Measurements from ENCODE around the gene FDX2. TPM values are rescaled to one million over a fixed set of nuclear protein-coding genes. Genes with fewer than 3 reads are reported as not detected.

Gene FDX2
- total RNA-seq, 1 donor = 15.1 TPM

DNA sequence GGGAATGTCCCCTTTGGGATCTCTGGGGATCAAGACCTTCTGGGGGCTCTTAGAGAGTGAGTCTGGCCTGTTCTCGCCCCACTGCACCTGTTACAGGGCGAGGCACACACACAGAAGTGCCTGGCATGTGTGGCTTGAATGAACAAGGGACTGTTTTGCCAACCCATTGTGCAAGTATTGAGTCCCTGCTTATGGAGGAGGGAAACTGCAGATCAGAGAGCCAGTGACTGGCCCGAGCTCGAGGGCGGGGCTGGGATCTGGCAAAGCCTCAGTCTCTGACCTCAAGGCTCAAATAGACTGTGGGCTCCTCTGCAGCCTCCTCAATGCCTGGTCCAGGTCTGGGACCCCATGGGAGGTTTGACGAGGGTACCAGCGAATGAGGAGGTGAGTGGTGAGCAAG, 12.0 kb upstream of the FDX2 start:
- H3K4me3 ChIP-seq (ENCODE audit: low read depth, low read length) = no peak overlapping the region
- DNase-seq (ENCODE audit: low read depth) = no peak
- TF ChIP-seq, protein P1, sequence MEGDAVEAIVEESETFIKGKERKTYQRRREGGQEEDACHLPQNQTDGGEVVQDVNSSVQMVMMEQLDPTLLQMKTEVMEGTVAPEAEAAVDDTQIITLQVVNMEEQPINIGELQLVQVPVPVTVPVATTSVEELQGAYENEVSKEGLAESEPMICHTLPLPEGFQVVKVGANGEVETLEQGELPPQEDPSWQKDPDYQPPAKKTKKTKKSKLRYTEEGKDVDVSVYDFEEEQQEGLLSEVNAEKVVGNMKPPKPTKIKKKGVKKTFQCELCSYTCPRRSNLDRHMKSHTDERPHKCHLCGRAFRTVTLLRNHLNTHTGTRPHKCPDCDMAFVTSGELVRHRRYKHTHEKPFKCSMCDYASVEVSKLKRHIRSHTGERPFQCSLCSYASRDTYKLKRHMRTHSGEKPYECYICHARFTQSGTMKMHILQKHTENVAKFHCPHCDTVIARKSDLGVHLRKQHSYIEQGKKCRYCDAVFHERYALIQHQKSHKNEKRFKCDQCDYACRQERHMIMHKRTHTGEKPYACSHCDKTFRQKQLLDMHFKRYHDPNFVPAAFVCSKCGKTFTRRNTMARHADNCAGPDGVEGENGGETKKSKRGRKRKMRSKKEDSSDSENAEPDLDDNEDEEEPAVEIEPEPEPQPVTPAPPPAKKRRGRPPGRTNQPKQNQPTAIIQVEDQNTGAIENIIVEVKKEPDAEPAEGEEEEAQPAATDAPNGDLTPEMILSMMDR (IDR thresholded peaks at IDR 0.05; ENCODE audit: insufficient read depth, low read length) = no peak

DNA sequence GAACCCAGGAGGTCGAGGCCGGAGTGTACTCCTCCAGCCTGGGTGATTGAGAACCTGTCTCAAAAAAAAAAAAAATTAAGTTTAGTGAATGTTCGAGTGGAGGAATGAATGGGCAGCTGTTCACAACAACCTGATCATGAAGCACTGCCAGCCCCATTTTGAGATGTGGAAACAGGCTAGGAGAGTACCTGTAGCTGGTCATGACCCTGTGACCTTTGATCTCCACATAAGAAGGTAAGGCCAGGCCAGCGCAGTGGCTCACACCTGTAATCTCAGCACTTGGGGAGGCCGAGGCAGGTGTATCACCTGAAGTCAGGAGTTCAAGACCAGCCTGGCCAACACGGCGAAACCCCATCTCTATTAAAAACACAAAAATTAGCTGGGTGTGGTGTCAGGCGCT, 9.9 kb upstream of the FDX2 start:
- H3K4me3 ChIP-seq (ENCODE audit: low read depth, low read length) = no peak overlapping the region

DNA sequence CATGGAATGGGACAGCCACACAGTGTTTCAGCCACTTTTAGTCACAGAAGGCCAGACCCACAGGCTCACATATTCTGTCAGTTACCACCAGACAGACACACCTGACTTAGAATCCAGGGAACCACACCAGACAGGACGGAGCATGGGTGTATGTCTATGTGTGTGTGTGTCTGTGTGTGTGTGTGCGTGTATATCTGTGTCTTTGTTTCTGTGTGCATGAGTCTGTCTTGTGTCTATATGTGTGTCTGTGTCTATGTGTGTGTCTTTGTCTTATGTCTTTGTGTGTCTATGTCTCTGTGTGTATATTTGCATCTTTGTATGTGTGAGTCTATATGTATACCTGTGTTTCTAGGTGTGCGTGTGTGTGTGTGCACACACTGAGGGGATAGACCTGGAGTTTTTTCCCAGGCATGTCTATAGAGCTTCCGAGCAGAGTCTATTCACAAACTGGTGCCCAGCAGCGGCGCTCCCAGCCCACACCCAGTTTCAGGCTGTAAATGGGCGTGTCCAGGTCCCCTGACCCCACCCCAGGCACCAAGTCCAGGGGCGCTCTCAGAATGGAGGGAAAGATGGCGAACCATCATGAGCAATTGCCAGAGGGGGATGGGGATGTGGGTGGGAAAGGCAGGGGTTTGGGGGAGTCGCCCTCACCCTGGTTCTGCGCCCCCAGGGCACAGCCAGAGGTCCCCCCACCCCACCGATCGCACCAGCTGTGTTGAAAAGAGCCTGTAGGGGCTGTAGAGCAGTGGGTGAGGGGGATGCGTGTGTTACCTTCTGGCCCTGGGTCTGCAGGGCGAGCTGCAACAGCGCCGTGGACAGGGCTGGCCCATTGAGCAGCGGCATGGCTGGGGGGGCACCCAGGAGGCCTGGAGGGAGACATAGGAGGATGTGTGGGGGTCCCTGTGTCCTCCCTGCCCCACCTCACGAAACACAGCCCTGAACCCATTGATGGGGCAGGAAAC, 6.3 kb upstream of the FDX2 start:
- no peak overlapping the region for H3K4me3 ChIP-seq (ENCODE audit: low read depth, low read length)
- DNase-seq (ENCODE audit: low read depth) = no peak
- TF ChIP-seq, protein P1 (IDR thresholded peaks at IDR 0.05; ENCODE audit: insufficient read depth, low read length) = no peak

More for the DNA sequence above, 9.9 kb upstream of the FDX2 start:
- TF ChIP-seq, protein P1 (IDR thresholded peaks at IDR 0.05; ENCODE audit: insufficient read depth, low read length) = no peak
- DNase-seq (ENCODE audit: low read depth) = no peak

DNA sequence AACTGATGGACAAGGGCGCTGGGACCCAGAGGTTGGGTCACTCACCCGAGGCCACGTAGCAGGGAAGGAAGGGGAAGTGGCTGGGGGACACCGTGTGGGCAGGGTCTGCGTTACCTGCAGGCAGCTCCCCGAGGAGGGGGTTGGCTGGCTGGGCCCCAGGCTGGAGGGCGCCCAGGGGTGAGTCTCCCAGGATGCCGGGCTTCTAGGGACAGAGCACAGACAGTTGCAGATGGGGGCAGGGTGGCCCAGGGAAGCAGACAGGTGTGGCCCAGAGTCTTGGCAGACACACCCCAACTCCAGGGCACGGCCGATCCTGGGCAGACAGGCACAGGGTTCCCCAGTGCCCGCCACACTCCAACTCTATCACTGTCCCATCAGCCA, 5.6 kb upstream of the FDX2 start:
- no peak overlapping the region for H3K4me3 ChIP-seq (ENCODE audit: low read depth, low read length)
- no peak for DNase-seq (ENCODE audit: low read depth)
- TF ChIP-seq, protein P1 (IDR thresholded peaks at IDR 0.05; ENCODE audit: insufficient read depth, low read length) = no peak

DNA sequence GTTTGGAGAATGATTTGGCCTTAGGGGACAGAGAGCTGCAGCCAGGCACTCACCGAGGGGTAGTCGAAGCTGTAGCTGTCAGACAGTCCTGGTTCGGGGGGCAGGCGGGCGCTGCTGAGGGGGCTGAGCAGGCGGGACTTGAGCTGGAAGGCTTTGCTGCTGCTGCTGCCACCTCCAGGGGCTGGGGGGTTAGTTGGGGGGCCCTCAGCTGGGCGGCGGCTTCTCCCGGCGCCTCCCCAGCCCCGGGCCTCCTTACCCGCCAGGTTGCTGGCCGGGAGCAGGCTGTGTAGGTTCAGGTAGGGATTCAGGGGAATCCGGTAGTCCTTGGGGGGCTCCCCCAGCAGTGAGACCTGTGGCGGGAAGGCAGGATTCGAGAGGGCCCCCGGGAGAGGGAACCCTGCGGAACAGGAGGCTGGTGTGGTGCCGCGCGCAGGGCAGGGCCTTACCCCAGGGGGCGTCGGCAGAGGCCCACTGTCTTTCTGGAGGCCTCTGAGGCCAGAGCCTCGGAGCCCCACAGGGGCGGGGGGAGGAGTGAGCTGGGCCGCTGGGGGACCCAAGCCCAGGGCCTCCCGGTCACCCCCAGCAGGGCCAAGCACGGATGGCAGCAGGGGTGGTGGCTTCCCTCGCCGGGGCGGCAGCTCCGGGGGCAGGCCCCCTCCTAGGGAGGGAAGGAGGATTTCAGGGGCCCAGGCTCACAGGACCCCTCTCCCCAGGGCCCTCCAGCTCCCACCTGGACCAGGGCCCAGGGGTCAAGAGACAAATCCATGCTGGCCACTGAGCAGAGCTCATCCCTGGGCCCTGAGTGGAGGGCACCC, 5.0 kb upstream of the FDX2 start:
- no peak overlapping the region for H3K4me3 ChIP-seq (ENCODE audit: low read depth, low read length)
- TF ChIP-seq, protein P1 (IDR thresholded peaks at IDR 0.05; ENCODE audit: insufficient read depth, low read length) = no peak
- DNase-seq (ENCODE audit: low read depth) = no peak

DNA sequence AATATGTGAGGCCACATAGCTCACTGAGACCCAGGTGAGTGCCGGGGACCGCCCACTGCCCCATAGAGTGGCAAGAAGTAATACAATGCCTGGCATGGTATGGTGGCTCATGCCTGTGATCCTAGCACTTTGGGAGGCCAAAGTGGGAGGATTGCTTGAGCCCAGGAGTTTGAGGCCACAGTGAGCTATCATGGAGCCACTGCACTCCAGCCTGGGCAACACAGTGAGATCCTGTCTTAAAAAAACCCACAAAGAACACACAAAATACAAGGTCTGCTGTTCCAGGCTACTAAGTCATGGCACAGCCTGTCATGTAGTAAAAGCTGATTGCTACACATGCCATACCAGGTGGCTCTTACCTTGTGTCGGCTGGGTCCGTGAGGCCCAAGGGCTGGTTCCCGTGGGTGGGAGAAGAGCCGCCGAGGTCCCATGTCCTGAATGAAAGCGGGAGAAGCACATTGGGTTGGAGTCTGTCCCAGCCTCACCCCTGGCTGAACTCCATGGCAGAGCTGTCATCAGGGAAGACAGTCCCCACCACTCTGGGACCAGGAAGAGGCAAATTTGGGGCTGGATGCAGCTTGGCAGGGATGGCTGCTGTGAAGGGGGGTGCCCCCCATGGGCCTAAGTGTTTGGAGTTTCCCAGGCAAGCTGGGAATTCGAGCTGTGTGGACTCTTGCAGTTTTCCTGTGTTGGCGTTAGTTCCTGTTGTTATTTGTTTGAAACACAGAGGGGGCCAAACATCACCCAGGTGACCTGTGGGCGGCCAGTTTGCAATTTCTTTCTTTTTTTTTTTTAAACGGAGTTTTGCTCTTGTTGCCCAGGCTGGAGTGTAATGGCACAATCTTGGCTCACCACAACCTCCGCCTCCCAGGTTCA, 3.2 kb upstream of the FDX2 start:
- H3K4me3 ChIP-seq (ENCODE audit: low read depth, low read length) = no peak overlapping the region
- TF ChIP-seq, protein P1 (IDR thresholded peaks at IDR 0.05; ENCODE audit: insufficient read depth, low read length) = no peak
- DNase-seq (ENCODE audit: low read depth) = no peak
